ENCODE data around the gene ZNF710.
"Not testable (repeated sequence)": the region's sequence is repeated elsewhere in the genome, so short reads cannot be mapped to it uniquely, and the experiment has no call there.

ZNF710 gene

DNA sequence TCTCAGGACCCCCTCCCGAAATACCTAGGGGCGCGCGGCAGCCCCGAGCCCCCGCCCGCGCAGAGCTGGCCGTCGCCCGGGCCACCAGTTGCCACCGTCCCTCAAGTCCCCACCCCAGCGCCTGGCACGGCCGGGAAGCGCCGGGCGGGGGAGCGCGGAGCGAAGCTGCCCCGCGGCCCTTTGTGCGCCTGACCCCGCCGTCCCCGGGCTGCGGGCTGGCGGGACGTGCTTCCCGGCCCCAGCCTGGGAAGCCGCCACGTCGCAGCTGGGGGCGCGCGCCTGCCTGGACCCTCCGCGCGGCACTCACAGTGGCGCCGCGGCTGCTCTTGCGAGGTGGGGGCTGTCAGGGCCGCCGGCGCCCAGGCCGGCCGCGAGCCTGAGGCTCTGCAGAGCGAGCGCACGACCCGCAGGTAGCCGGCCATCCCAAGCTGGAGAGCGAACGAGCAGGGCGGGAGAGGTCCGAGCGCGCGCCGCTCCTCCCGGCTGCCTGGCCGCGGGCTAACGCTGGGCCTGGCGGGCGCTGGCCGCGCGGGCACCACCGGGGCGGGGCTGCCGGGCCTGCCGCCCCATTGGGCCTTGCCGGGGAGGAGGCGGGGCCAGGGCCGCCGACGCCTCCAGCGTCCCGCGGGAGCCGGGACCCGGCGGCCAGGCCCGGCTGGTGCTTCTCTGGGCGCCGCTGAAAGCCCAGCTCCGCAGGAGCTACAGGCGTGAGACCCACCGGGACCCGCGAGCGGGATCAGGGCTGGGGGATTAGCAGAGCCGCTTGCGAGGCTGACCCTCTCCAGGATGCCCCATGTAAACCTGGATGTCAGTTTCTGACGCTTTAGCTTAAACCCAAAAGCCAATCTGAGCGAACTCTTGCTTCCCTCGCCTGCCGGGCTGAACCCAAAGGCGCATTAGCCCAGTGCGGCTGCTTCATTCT, 101.1 kb downstream of the ZNF710 start, which contains the start of gene IDH2:
Gene IDH2 (minus strand): TSS at position 500 of the 922 bp plus-strand sequence. CDS start 78 bp downstream, at position 422.
- no CpG with 5 or more reads among the region's 104 CpGs for WGBS (ENCODE audit: insufficient coverage, insufficient read length)
- Histone ChIP-seq H3K9me3 (ENCODE audit: control insufficient read depth, insufficient read depth, low read length) (no peaks in the 10 kb centered on the region), H3K4me3 (ENCODE audit: low read length) (peak within 1 kb of the TSS; percentile 95), H3K4me1 (ENCODE audit: control insufficient read depth, insufficient read depth, low read length) (peaks cover 7% of the 10 kb centered on the region; the same call in 1 of the 2 replicates), H3K27me3 (ENCODE audit: control insufficient read depth, insufficient read depth, low read length) (no peaks in the 10 kb centered on the region), H3K36me3 (ENCODE audit: control insufficient read depth, insufficient read depth, low read length) (no peaks in the 10 kb centered on the region), H3K27ac (ENCODE audit: low read length) (no peak within 1 kb of the TSS)
- DNase-seq (ENCODE audit: low read depth, low spot score): no peak

DNA sequence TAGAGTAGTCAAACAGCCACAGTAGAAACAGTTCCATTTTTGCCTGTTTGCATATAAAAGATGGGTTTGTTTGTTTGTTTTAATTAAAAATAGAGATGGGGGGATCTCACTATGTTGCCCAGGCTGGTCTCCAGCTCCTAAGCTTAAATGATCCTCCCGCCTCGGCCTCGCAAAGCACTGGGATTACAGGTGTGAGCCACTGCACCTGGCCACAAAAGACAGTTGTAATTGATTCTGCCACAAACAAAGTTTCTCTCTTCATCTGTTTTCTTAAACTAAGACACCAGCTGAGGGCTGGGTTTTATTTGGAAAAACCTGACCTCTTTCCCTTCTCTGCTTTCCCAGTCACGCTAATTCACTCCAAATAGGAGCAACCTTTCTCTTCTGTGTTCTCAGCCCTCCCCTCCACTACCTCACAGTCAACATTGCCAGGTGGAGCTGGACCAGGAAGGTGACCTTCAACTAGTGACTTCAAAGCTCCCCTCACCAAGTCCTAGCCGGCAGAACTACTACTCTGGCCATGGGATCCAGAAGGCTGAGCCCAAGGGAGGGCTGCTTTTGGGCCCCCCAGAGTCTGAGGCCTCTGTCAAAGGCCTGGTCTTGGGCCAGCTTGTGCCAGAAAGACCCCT, 102.7 kb downstream of the ZNF710 start:
- no peak overlapping the region for H3K27ac ChIP-seq (ENCODE audit: low read length)
- H3K36me3 ChIP-seq (ENCODE audit: control insufficient read depth, insufficient read depth, low read length): no peaks in the 10 kb centered on the region
- DNase-seq (ENCODE audit: low read depth, low spot score): no peak
- no CpG with 5 or more reads among the region's 5 CpGs for WGBS (ENCODE audit: insufficient coverage, insufficient read length)
- no peak overlapping the region for H3K4me3 ChIP-seq (ENCODE audit: low read length)
- H3K27me3 ChIP-seq (ENCODE audit: control insufficient read depth, insufficient read depth, low read length): no peaks in the 10 kb centered on the region
- H3K9me3 ChIP-seq (ENCODE audit: control insufficient read depth, insufficient read depth, low read length): no peaks in the 10 kb centered on the region
- peaks cover 7% of the 10 kb centered on the region; the same call in 1 of the 2 replicates for H3K4me1 ChIP-seq (ENCODE audit: control insufficient read depth, insufficient read depth, low read length)

DNA sequence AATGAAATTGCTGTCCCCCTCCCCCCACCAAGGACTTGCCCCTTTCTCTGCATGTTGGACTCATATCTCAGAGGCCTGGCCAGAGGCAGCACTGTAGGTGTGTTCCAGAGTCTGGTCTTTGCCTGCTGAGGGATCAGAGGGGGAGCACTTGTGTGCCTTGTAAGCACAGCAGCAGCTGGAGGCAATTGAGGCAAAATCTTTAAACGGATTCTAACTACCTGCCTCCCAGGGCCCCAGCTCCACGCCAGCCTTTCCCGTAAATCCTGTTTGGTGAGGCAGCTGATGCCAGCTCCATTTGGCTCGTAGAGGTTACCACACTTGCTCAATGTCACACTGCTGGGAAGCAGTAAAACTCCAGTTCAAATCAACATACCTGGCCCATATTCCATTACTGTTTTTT, 103.4 kb downstream of the ZNF710 start:
- no peaks in the 10 kb centered on the region for H3K9me3 ChIP-seq (ENCODE audit: control insufficient read depth, insufficient read depth, low read length)
- no CpG with 5 or more reads among the region's 4 CpGs for WGBS (ENCODE audit: insufficient coverage, insufficient read length)
- H3K4me3 ChIP-seq (ENCODE audit: low read length): no peak overlapping the region
- no peaks in the 10 kb centered on the region for H3K36me3 ChIP-seq (ENCODE audit: control insufficient read depth, insufficient read depth, low read length)
- no peak overlapping the region for H3K27ac ChIP-seq (ENCODE audit: low read length)
- peaks cover 7% of the 10 kb centered on the region; the same call in 1 of the 2 replicates for H3K4me1 ChIP-seq (ENCODE audit: control insufficient read depth, insufficient read depth, low read length)
- DNase-seq (ENCODE audit: low read depth, low spot score): no peak
- H3K27me3 ChIP-seq (ENCODE audit: control insufficient read depth, insufficient read depth, low read length): no peaks in the 10 kb centered on the region

DNA sequence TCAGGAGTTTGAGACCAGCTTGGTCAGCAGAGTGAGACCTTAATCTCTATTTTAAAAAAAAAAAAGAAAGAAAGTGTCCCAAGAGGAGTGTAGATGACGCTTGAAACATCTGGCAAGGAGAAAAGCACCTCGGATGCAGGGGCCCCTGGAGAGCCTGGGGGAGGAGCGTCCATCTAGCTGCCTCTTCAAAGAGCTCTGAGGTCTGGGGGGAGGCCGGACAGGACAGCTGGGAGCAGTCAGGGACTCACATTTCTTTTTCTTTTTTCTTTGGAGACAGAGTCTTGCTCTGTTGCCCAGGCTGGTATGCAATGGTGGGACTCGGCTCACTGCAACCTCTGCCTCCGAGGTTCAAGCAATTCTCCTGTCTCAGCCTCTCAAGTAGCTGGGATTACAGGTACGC, 104.4 kb downstream of the ZNF710 start:
- Histone ChIP-seq H3K9me3 (ENCODE audit: control insufficient read depth, insufficient read depth, low read length) (no peaks in the 10 kb centered on the region), H3K27ac (ENCODE audit: low read length) (no peak overlapping the region), H3K4me3 (ENCODE audit: low read length) (no peak overlapping the region), H3K27me3 (ENCODE audit: control insufficient read depth, insufficient read depth, low read length) (no peaks in the 10 kb centered on the region), H3K4me1 (ENCODE audit: control insufficient read depth, insufficient read depth, low read length) (peaks cover 7% of the 10 kb centered on the region; the same call in 1 of the 2 replicates), H3K36me3 (ENCODE audit: control insufficient read depth, insufficient read depth, low read length) (no peaks in the 10 kb centered on the region)
- no CpG with 5 or more reads among the region's 7 CpGs for WGBS (ENCODE audit: insufficient coverage, insufficient read length)
- DNase-seq (ENCODE audit: low read depth, low spot score): no peak

DNA sequence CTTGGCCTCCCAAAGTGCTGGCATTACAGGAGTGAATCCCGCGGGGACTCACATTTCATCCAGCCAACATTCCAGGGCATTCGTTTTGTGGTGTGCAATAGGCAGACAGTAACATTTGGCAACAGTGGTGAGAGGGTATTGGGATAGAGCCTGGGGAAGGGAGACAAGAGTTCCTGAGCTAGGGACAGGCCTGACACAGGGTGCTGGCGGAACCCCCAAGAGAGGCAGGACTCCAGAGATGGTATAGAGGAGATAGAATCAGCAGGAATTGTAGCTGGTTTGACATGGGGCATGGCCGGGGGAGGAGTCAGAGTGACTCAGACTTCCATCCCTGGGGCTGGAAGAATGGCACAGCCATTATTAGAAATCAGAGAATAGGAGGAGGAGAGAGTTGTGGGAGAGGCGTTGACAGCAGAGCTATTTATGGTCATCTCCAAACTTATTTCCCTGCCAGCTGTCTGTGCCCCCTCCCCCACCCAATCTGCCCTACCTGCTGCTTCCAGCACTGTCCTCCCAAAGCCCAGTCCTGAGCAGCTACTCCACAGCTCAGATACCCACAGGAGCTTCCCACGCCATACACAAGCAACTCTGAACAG, 105.5 kb downstream of the ZNF710 start:
- Histone ChIP-seq H3K36me3 (ENCODE audit: control insufficient read depth, insufficient read depth, low read length) (no peaks in the 10 kb centered on the region), H3K4me3 (ENCODE audit: low read length) (no peak overlapping the region), H3K27me3 (ENCODE audit: control insufficient read depth, insufficient read depth, low read length) (no peaks in the 10 kb centered on the region), H3K27ac (ENCODE audit: low read length) (no peak overlapping the region), H3K9me3 (ENCODE audit: control insufficient read depth, insufficient read depth, low read length) (no peaks in the 10 kb centered on the region), H3K4me1 (ENCODE audit: control insufficient read depth, insufficient read depth, low read length) (0 out of 2 replicates have a peak, but pooled peaks cover 2% of the 10 kb centered on the region)
- WGBS (ENCODE audit: insufficient coverage, insufficient read length): no CpG with 5 or more reads among the region's 7 CpGs
- DNase-seq (ENCODE audit: low read depth, low spot score): no peak

DNA sequence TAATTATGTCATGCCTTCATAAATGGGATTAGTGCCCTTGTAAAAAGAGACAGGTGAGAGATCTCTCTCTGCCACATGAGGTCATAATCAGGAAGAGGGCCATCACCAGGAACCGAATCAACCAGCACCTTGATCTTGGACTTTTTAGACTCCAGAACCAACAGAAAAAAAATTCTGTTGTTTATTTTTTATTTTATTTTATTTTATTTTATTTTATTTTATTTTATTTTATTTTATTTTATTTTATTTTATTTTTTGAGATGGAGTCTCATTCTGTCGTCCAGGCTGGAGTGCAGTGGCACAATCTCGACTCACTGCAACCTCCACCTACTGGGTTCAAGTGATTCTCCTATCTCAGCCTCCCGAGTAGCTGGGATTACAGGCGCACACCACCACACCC, 106.9 kb downstream of the ZNF710 start:
- H3K36me3 ChIP-seq (ENCODE audit: control insufficient read depth, insufficient read depth, low read length); H3K4me3 ChIP-seq (ENCODE audit: low read length); H3K4me1 ChIP-seq (ENCODE audit: control insufficient read depth, insufficient read depth, low read length); H3K9me3 ChIP-seq (ENCODE audit: control insufficient read depth, insufficient read depth, low read length); H3K27ac ChIP-seq (ENCODE audit: low read length); H3K27me3 ChIP-seq (ENCODE audit: control insufficient read depth, insufficient read depth, low read length); DNase-seq (ENCODE audit: low read depth, low spot score): not testable (repeated sequence)
- WGBS (ENCODE audit: insufficient coverage, insufficient read length): no CpG with 5 or more reads among the region's 5 CpGs

DNA sequence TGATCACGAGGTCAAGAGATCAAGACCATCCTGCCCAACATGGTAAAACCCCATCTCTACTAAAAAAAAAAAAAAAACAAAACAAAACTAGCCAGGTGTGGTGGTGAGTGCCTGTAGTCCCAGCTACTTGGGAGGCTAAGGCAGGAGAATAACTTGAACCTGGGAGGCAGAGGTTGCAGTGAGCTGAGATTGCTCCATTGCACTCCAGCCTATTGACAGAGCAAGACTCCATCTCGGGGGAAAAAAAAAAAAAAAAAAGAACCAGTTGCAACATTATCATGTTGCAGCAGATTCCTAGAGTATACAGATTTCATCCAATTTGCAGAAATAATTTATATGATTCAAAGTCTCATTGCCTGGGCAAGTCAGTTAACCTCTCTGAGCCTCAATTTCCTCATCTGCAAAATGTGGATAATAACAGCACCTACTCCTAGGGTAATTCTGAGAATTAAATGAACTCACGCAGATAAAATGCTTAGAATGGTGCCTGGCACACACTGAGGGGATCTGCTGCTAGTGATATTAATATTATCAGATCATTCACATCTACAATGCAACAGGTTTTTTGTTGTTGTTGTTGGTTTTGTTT, 108.1 kb downstream of the ZNF710 start:
- H3K4me1 ChIP-seq (ENCODE audit: control insufficient read depth, insufficient read depth, low read length); H3K27me3 ChIP-seq (ENCODE audit: control insufficient read depth, insufficient read depth, low read length); H3K4me3 ChIP-seq (ENCODE audit: low read length); H3K9me3 ChIP-seq (ENCODE audit: control insufficient read depth, insufficient read depth, low read length); H3K27ac ChIP-seq (ENCODE audit: low read length); H3K36me3 ChIP-seq (ENCODE audit: control insufficient read depth, insufficient read depth, low read length); DNase-seq (ENCODE audit: low read depth, low spot score): not testable (repeated sequence)
- no CpG with 5 or more reads among the region's 3 CpGs for WGBS (ENCODE audit: insufficient coverage, insufficient read length)

DNA sequence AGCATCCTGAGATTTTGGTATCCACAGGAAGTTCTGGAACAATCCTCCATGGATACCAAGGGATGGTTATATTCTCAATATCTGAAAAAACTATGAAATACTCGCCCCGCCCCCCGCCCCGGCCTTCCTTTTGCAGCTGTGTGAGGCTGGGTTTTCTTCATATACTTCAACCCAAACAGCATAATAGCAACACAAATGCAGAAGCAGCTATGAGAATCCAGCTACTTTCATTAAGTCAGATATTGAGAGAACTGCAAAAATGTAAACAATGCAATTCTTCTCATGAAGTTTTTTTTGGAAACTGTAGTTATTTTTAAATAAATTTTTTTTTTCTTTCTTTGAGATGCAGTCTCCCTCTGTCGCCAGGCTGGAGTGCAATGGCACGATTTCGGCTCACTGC, 112.0 kb downstream of the ZNF710 start:
- WGBS (ENCODE audit: insufficient coverage, insufficient read length): no CpG with 5 or more reads among the region's 7 CpGs
- H3K9me3 ChIP-seq (ENCODE audit: control insufficient read depth, insufficient read depth, low read length): no peaks in the 10 kb centered on the region
- no peaks in the 10 kb centered on the region for H3K27me3 ChIP-seq (ENCODE audit: control insufficient read depth, insufficient read depth, low read length)
- no peak for DNase-seq (ENCODE audit: low read depth, low spot score)
- no peaks in the 10 kb centered on the region for H3K4me1 ChIP-seq (ENCODE audit: control insufficient read depth, insufficient read depth, low read length)
- H3K4me3 ChIP-seq (ENCODE audit: low read length): no peak overlapping the region
- no peak overlapping the region for H3K27ac ChIP-seq (ENCODE audit: low read length)
- H3K36me3 ChIP-seq (ENCODE audit: control insufficient read depth, insufficient read depth, low read length): no peaks in the 10 kb centered on the region

DNA sequence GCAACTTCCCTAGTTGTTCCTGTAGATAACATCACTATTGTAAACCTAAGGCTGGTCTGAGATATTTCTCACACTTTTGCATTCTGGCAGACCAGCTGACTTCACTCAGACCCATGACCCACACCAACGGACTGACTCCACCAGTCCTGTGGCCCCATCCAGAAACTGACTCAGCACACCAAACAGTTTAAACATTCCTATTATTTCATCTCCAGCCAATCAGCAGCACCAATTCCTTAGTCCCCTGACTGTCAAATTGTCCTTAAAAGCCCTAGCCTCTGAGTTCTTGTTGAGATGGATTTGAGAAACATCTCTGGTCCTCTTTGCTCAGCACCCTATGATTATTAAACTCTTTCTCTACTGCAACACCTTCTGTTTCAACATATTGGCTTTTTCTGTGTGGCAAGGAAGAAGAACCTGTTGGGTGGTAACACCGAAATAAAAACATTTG, 113.4 kb downstream of the ZNF710 start:
- H3K36me3 ChIP-seq (ENCODE audit: control insufficient read depth, insufficient read depth, low read length): no peaks in the 10 kb centered on the region
- DNase-seq (ENCODE audit: low read depth, low spot score): no peak
- no peaks in the 10 kb centered on the region for H3K4me1 ChIP-seq (ENCODE audit: control insufficient read depth, insufficient read depth, low read length)
- no CpG with 5 or more reads among the region's 2 CpGs for WGBS (ENCODE audit: insufficient coverage, insufficient read length)
- H3K4me3 ChIP-seq (ENCODE audit: low read length): no peak overlapping the region
- no peaks in the 10 kb centered on the region for H3K27me3 ChIP-seq (ENCODE audit: control insufficient read depth, insufficient read depth, low read length)
- no peak overlapping the region for H3K27ac ChIP-seq (ENCODE audit: low read length)
- H3K9me3 ChIP-seq (ENCODE audit: control insufficient read depth, insufficient read depth, low read length): no peaks in the 10 kb centered on the region

DNA sequence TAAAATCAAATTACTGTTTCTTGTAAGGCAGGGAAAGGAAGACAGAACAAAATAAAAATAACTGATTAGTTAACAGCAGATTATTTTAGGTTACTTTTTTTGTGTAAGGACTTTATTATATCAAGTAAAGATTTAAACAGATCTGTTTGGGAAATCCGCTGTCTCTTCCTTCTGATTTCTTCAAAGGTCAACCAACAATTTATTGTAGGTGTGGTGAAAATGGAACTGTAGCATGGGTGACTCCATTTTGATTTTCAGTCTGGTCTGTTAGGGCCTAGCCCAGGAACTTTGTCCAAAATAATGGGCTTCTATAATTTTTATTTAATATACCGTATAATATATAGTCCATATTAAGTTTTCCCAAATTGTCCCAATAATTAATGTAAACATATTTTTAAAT, 114.7 kb downstream of the ZNF710 start:
- no peaks in the 10 kb centered on the region for H3K27me3 ChIP-seq (ENCODE audit: control insufficient read depth, insufficient read depth, low read length)
- H3K9me3 ChIP-seq (ENCODE audit: control insufficient read depth, insufficient read depth, low read length): no peaks in the 10 kb centered on the region
- H3K4me1 ChIP-seq (ENCODE audit: control insufficient read depth, insufficient read depth, low read length): no peaks in the 10 kb centered on the region
- DNase-seq (ENCODE audit: low read depth, low spot score): no peak
- H3K36me3 ChIP-seq (ENCODE audit: control insufficient read depth, insufficient read depth, low read length): no peaks in the 10 kb centered on the region
- no peak overlapping the region for H3K4me3 ChIP-seq (ENCODE audit: low read length)
- no peak overlapping the region for H3K27ac ChIP-seq (ENCODE audit: low read length)
- no CpG with 5 or more reads among the region's 2 CpGs for WGBS (ENCODE audit: insufficient coverage, insufficient read length)
